Measurements from ENCODE around the gene PREX1.

PREX1 gene

GRCh38 chr20:48823476-48823875 lies 4.3 kb downstream of the PREX1 start:
- ChIA-PET POLR2A (ENCODE audit: low non-redundant PET) (interaction anchor here (0.6 kb wide), 1 partner anchor 113 kb away, joined by 3 read pairs; no protein-coding TSS in a partner anchor), CTCF (no interaction called here)
- no peak overlapping the region for H3K27ac ChIP-seq
- TF ChIP-seq, protein P1, sequence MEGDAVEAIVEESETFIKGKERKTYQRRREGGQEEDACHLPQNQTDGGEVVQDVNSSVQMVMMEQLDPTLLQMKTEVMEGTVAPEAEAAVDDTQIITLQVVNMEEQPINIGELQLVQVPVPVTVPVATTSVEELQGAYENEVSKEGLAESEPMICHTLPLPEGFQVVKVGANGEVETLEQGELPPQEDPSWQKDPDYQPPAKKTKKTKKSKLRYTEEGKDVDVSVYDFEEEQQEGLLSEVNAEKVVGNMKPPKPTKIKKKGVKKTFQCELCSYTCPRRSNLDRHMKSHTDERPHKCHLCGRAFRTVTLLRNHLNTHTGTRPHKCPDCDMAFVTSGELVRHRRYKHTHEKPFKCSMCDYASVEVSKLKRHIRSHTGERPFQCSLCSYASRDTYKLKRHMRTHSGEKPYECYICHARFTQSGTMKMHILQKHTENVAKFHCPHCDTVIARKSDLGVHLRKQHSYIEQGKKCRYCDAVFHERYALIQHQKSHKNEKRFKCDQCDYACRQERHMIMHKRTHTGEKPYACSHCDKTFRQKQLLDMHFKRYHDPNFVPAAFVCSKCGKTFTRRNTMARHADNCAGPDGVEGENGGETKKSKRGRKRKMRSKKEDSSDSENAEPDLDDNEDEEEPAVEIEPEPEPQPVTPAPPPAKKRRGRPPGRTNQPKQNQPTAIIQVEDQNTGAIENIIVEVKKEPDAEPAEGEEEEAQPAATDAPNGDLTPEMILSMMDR (conservative IDR thresholded peaks at IDR 0.05; ENCODE audit: low read depth): no peak
- DNase-seq (ENCODE audit: low spot score): no peak

DNA sequence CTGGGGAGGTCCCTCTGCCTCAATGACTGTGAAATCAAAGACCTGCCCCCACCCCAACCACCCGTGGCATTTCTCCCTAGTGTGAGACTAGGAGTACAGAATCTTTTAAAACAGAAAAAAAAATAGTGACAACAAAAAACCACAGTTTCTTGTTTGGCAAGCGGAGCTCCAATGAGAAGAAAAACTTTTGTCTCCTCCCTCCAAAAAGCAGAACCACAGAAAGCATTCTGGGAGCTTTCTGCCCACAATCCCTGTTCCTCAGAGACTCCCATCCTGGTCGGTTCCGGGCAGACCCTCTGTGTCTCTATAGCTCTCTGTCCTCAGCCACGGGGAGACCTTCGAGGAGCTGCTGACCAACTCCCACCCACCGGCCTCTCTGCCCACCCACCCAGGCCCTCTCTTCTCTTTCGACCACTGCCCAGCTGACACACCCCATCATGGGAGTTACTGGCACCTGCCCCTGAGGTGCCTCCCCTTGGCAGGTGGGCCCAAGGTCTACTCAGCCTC lies 4.9 kb downstream of the PREX1 start:
- no peak overlapping the region for H3K27ac ChIP-seq
- ChIA-PET CTCF (no interaction called here), POLR2A (ENCODE audit: low non-redundant PET) (interaction anchor here (0.6 kb wide), 1 partner anchor 113 kb away, joined by 3 read pairs; no protein-coding TSS in a partner anchor)
- TF ChIP-seq, protein P1 (conservative IDR thresholded peaks at IDR 0.05; ENCODE audit: low read depth): no peak
- no peak for DNase-seq (ENCODE audit: low spot score)

GRCh38 chr20:48822178-48822577 lies 5.6 kb downstream of the PREX1 start:
- TF ChIP-seq, protein P1 (conservative IDR thresholded peaks at IDR 0.05; ENCODE audit: low read depth): no peak
- no peak overlapping the region for H3K27ac ChIP-seq
- POLR2A ChIA-PET (ENCODE audit: low non-redundant PET): no interaction called here
- CTCF ChIA-PET: no interaction called here
- no peak for DNase-seq (ENCODE audit: low spot score)

GRCh38 chr20:48821261-48821920 lies 6.4 kb downstream of the PREX1 start:
- POLR2A ChIA-PET (ENCODE audit: low non-redundant PET): no interaction called here
- DNase-seq (ENCODE audit: low spot score): no peak

DNA sequence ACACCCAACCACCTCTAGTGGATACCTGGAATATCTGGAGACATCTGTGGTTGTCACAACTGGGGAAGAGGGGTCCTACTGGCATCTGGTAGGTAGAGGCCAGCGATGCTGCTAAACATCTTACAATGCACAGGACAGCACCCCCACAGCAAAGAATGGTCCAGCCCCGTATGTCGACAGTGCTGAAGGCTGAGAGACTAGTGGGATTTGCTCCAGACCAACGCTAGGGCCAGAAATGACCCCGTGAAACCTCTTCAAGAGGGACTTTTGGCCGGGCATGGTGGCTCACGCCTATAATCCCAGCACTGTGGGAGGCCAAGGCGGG lies 7.2 kb downstream of the PREX1 start:
- CTCF ChIA-PET: interaction anchor here (0.8 kb wide), 1 partner anchor 163 kb away, joined by 3 read pairs; no protein-coding TSS in a partner anchor
- TF ChIP-seq, protein P1 (conservative IDR thresholded peaks at IDR 0.05; ENCODE audit: low read depth): no peak
- no peak overlapping the region for H3K27ac ChIP-seq
- DNase-seq (ENCODE audit: low spot score): no peak
- POLR2A ChIA-PET (ENCODE audit: low non-redundant PET): no interaction called here

More at GRCh38 chr20:48821261-48821920, 6.4 kb downstream of the PREX1 start:
- TF ChIP-seq, protein P1 (conservative IDR thresholded peaks at IDR 0.05; ENCODE audit: low read depth): no peak
- CTCF ChIA-PET: interaction anchor here (0.8 kb wide), 1 partner anchor 164 kb away, joined by 3 read pairs; no protein-coding TSS in a partner anchor
- H3K27ac ChIP-seq: no peak overlapping the region

DNA sequence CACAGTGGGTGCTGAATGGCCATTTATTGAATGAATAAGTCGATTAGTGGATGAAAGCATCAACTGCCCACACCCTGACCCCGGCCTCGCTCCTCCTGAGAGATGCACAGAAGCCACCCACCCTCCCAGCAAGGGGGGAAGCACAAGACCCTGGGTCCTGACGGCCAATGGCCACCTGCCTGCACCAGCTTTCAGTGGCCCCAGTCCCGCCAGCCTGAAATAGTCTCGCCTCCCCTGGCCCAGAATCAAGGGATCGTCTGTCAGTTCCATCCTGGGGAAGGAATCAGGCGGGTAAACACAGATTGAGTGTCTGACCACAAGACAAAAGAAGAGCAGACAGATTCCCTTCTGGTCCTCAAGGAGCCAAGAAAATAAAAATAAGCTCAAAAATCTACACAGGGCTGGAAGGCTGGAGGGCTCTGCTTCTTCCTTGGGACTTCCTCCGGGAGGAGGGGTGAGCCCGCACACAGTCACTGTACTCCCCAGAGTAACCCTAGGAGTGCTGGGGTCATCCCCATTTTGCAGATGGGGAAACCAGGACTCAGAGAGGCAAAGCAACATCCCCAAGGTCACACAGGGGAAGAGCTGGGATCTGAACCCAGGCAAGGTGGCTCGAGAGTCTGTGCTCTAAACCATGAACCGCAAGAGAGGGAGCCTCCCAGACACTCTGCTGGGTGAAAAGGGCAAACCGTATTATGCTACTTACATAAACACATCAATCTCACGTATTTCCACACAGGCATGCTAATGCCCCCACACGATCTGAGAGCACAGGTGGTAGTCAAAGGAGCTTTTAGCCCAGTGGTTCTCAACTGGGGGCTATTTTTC lies 7.8 kb downstream of the PREX1 start:
- POLR2A ChIA-PET (ENCODE audit: low non-redundant PET): no interaction called here
- TF ChIP-seq, protein P1 (conservative IDR thresholded peaks at IDR 0.05; ENCODE audit: low read depth): no peak
- CTCF ChIA-PET: interaction anchor here (0.8 kb wide), 1 partner anchor 162 kb away, joined by 3 read pairs; no protein-coding TSS in a partner anchor
- DNase-seq (ENCODE audit: low spot score): no peak
- no peak overlapping the region for H3K27ac ChIP-seq
